HEK293T (cell line): ENCODE measurements around the gene SEMA3B.

ENCODE experiments used
- BHLHE40 ChIP-seq: fragments of 450-650 bp; IDR thresholded peaks from 2 replicates; pipeline ENCODE4 v1.6.1; 2016; ENCODE audit warnings: mild to moderate bottlenecking, moderate library complexity, borderline replicate concordance
- ELF4 ChIP-seq: fragments of 450-650 bp; IDR thresholded peaks from 2 replicates; pipeline ENCODE4 v1.6.1; 2017; ENCODE audit warnings: antibody characterized with exemption
- FOXA1 ChIP-seq: fragments of 450-650 bp; IDR thresholded peaks from 2 replicates; pipeline ENCODE4 v1.6.1; 2016; ENCODE audit warnings: mild to moderate bottlenecking
- FOXK2 ChIP-seq: fragments of 450-650 bp; IDR thresholded peaks from 2 replicates; pipeline ENCODE4 v1.6.1; 2016; ENCODE audit warnings: mild to moderate bottlenecking
- HDGF ChIP-seq: fragments of 450-650 bp; IDR thresholded peaks from 2 replicates; pipeline ENCODE4 v1.6.1; 2017; ENCODE audit warnings: antibody characterized with exemption, borderline replicate concordance
- L3MBTL2 ChIP-seq: fragments of 450-650 bp; conservative IDR thresholded peaks from 2 replicates; pipeline ENCODE4 v1.6.1; 2016; ENCODE audit warnings: mild to moderate bottlenecking
- SP1 ChIP-seq: fragments of 450-650 bp; IDR thresholded peaks from 2 replicates; pipeline ENCODE4 v1.6.1; 2017
- SUZ12 ChIP-seq: fragments of 450-650 bp; IDR thresholded peaks from 2 replicates; pipeline ENCODE4 v1.6.1; 2016; ENCODE audit warnings: mild to moderate bottlenecking
- TARDBP ChIP-seq: fragments of 450-650 bp; IDR thresholded peaks from 2 replicates; pipeline ENCODE4 v1.6.1; 2016

- TF ChIP-seq HDGF (no peak), SP1 (no peak), FOXK2 (no peak), ELF4 (no peak), SUZ12 (no peak), FOXA1 (no peak), TARDBP (no peak), L3MBTL2 (no peak), BHLHE40 (no peak)
Observed at GRCh38 chr3:50224639-50225038, 44.3 kb upstream of the SEMA3B start.
